Prostate gland (tissue), 2 donors: ENCODE data around the gene ALDH16A1. TPM values are rescaled to one million over a fixed set of nuclear protein-coding genes. Genes with fewer than 3 reads are reported as not detected.
"Not testable (repeated sequence)": the region's sequence is repeated elsewhere in the genome, so short reads cannot be mapped to it uniquely, and the experiment has no call there.

ENCODE experiments used
- DNase-seq: peaks from one replicate; pipeline ENCODE4 v3.0.0-alpha.2; 2019; ENCODE audit warnings: low spot score
- H3K27ac ChIP-seq, 2 donors: fragments of 200-600 bp; sonication (generic); 2 replicates each; pipeline ENCODE4 v1.5.1; 2017 to 2019
- H3K27me3 ChIP-seq: fragments of 200-600 bp; sonication (generic); replicated peaks from 2 replicates; pipeline ENCODE4 v1.5.1; 2019; ENCODE audit not compliant: insufficient read depth
- H3K36me3 ChIP-seq, 2 donors: fragments of 200-600 bp; sonication (generic); 1 replicate in 1 of 2; 2 replicates in 1 of 2; pipeline versions ENCODE4 v1.5.1 to v1.8.1; 2017 to 2019
- H3K4me1 ChIP-seq: fragments of 200-600 bp; sonication (generic); replicated peaks from 2 replicates; pipeline ENCODE4 v1.5.1; 2019
- H3K4me3 ChIP-seq, 2 donors: fragments of 200-600 bp; sonication (generic); 2 replicates each; pipeline ENCODE4 v1.5.1; 2017 to 2019
- H3K9me3 ChIP-seq: fragments of 200-600 bp; sonication (generic); 2 replicates; pipeline ENCODE4 v1.5.1; 2017
- POLR2A ChIP-seq: fragments of 450-650 bp; IDR thresholded peaks from one replicate; pipeline ENCODE4 v1.6.1; 2016; ENCODE audit warnings: antibody characterized with exemption, mild to moderate bottlenecking
- POLR2AphosphoS5 ChIP-seq: sonication (generic); formaldehyde crosslinking; IDR thresholded peaks from one replicate; pipeline ENCODE4 v1.6.1; 2017; ENCODE audit warnings: antibody characterized with exemption
- WGBS: methylation state at CpG from one replicate; pipeline ENCODE4 v1.1.5; 2018; 5-methylcytosine and 5-hydroxymethylcytosine counted together
- intact Hi-C: fragments of 100-400 bp; cut with DNase I; formaldehyde crosslinking; loops from one replicate; pipeline ENCODE4 v1.14.2; 2022
- total RNA-seq, 2 donors: library from RNA; depleted of rRNA; stranded (reverse); fragments of >200 nt; gene quantifications; one replicate each; pipeline ENCODE4 v1.1.0, GENCODE V29; 2016
- TF ChIP-seq, protein P1 (sequence below), 4 experiments: fragments of 200-600 bp in 2 of 4; fragments of 450-650 bp in 2 of 4; sonication (generic) in 2 of 4; IDR thresholded peaks; 1 replicate in 3 of 4; 2 replicates in 1 of 4; pipeline ENCODE4 v1.5.1; 2016 to 2019; ENCODE audit warnings: antibody characterized with exemption in 4 of 4, mild to moderate bottlenecking in 2 of 4, moderate library complexity in 2 of 4

Gene ALDH16A1
- total RNA-seq, 2 donors from 2014 or later, result 24.3 to 42.0 TPM

GRCh38 chr19:49442354-49442753, 10.7 kb upstream of the ALDH16A1 start:
- Histone ChIP-seq H3K27ac (no peak overlapping the region), H3K9me3 (no peaks in the 10 kb centered on the region), H3K27me3 (peaks cover 15% of the 10 kb centered on the region), H3K4me3 (peak overlapping the region; percentile 38 to 52), H3K36me3 (no peaks in the 10 kb centered on the region), H3K4me1 (no peaks in the 10 kb centered on the region)
- DNase-seq, result no peak
- 7% methylated on average over 11 of the region's 11 CpGs for WGBS
- intact Hi-C loops, result loop anchor here (2.0 to 5.0 kb wide), 2 partner anchors 50 to 215 kb away; no protein-coding TSS in a partner anchor
- TF ChIP-seq POLR2AphosphoS5 (no peak), POLR2A (no peak)
- TF ChIP-seq, protein P1, sequence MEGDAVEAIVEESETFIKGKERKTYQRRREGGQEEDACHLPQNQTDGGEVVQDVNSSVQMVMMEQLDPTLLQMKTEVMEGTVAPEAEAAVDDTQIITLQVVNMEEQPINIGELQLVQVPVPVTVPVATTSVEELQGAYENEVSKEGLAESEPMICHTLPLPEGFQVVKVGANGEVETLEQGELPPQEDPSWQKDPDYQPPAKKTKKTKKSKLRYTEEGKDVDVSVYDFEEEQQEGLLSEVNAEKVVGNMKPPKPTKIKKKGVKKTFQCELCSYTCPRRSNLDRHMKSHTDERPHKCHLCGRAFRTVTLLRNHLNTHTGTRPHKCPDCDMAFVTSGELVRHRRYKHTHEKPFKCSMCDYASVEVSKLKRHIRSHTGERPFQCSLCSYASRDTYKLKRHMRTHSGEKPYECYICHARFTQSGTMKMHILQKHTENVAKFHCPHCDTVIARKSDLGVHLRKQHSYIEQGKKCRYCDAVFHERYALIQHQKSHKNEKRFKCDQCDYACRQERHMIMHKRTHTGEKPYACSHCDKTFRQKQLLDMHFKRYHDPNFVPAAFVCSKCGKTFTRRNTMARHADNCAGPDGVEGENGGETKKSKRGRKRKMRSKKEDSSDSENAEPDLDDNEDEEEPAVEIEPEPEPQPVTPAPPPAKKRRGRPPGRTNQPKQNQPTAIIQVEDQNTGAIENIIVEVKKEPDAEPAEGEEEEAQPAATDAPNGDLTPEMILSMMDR (IDR thresholded peaks at IDR 0.05), result no peak

DNA sequence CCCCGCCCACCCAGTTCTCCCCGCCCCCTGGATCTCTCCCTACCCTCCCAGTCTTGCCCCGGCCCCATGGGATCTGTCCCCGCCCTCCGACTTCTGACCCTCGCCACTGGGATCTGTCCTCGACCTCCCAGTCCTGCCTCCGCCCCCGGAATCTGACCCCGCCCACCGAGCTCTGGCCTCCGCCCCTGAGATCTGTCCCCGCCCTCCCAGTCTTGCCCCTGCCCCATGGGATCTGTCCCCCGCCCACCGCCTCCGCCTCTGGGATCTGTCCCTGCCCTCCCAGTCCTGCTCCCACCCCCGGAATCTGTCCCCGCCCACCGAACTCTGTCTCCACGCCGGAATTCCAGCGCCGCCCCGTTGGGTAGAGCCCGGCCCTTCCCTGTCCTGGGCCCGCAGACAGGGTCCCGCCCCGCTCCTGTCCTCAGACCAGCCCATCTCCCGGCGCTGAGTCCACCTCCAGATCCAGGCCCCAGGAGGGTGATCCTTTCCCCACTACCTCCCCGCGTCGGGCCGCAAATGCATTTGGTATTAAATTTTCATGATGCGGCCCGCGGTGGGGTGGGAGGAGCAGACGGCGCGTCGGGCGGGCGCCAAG, 10.2 kb upstream of the ALDH16A1 start:
- no peaks in the 10 kb centered on the region for H3K9me3 ChIP-seq
- DNase-seq, result peak; percentile 75
- WGBS, result 2% methylated on average over 43 of the region's 43 CpGs
- H3K27ac ChIP-seq, result peak overlapping the region; percentile 50 to 76
- no peaks in the 10 kb centered on the region for H3K36me3 ChIP-seq
- peak overlapping the region; percentile 38 to 52 for H3K4me3 ChIP-seq
- H3K4me1 ChIP-seq, result no peaks in the 10 kb centered on the region
- peaks cover 15% of the 10 kb centered on the region for H3K27me3 ChIP-seq
- TF ChIP-seq POLR2A (no peak), POLR2AphosphoS5 (no peak)
- TF ChIP-seq, protein P1 (IDR thresholded peaks at IDR 0.05), result no peak
- intact Hi-C loops, result loop anchor here (2.0 to 5.0 kb wide), 2 partner anchors 50 to 216 kb away; no protein-coding TSS in a partner anchor

- Histone ChIP-seq H3K27me3 (peaks cover 15% of the 10 kb centered on the region), H3K4me3 (peak overlapping the region; percentile 38 to 52), H3K27ac (peak overlapping the region; percentile 50 to 76), H3K36me3 (no peaks in the 10 kb centered on the region), H3K9me3 (no peaks in the 10 kb centered on the region), H3K4me1 (no peaks in the 10 kb centered on the region)
- intact Hi-C loops, result loop anchor here (2.0 to 5.0 kb wide), 2 partner anchors 51 to 216 kb away; no protein-coding TSS in a partner anchor
- under 1% methylated on average over 40 of the region's 47 CpGs for WGBS
- TF ChIP-seq, protein P1 (IDR thresholded peaks at IDR 0.05), result peak; percentile 69 to 91 (median 86)
- TF ChIP-seq POLR2A (no peak), POLR2AphosphoS5 (peak; percentile 82)
- DNase-seq, result peak; percentile 94
Observed at GRCh38 chr19:49443366-49444099, 9.5 kb upstream of the ALDH16A1 start.

DNA sequence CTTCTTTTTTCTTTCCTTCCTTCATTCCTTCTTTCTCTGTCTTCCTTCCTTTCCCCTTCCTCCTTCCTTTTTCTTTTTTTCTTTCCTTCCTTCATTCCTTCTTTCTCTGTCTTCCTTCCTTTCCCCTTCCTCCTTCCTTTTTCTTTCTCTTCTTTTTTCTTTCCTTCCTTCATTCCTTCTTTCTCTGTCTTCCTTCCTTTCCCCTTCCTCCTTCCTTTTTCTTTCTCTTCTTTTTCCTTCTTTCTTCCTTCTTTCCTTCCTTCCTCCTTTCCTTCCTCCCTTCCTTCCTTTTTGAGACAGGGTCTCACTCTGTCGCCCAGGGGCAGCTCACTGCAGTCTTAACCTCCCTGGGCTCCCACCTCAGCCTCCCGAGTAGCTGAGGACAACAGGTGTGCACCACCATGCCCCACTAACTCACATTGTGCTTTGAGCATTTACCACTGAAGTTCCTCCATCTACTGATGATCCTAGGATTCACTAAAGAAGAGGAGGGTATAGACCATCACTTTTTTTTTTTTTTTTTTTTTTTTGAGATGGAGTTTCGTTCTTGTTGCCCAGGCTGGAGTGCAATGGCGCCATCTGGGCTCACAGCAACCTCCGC, 8.8 kb upstream of the ALDH16A1 start:
- H3K4me3 ChIP-seq, H3K36me3 ChIP-seq, H3K9me3 ChIP-seq, H3K4me1 ChIP-seq, DNase-seq, H3K27ac ChIP-seq: not testable (repeated sequence)
- WGBS, result 72% methylated on average over 5 of the region's 5 CpGs
- intact Hi-C loops, result loop anchor here (5.0 kb wide), 1 partner anchor 217 kb away; no protein-coding TSS in a partner anchor
- peaks cover 15% of the 10 kb centered on the region for H3K27me3 ChIP-seq

GRCh38 chr19:49445997-49446396, 7.0 kb upstream of the ALDH16A1 start:
- intact Hi-C loops, result no loop called here
- TF ChIP-seq POLR2A (no peak), POLR2AphosphoS5 (no peak)
- TF ChIP-seq, protein P1 (IDR thresholded peaks at IDR 0.05), result no peak
- H3K4me3 ChIP-seq, result no peak overlapping the region
- 92% methylated on average over 3 of the region's 3 CpGs for WGBS
- no peak for DNase-seq
- peaks cover 3% of the 10 kb centered on the region for H3K27me3 ChIP-seq
- no peaks in the 10 kb centered on the region for H3K4me1 ChIP-seq
- no peaks in the 10 kb centered on the region for H3K36me3 ChIP-seq
- no peak overlapping the region for H3K27ac ChIP-seq
- H3K9me3 ChIP-seq, result no peaks in the 10 kb centered on the region
